ENCODE measurements around the gene ITGA5.

ITGA5 gene

GRCh38 chr12:54455760-54456469 is 36.8 kb upstream of the ITGA5 start:
- in situ Hi-C loops (cut with MboI; ENCODE audit: low sequenced_read_pairs, unreplicated experiment), result no loop called here
- TF ChIP-seq CTCF (IDR thresholded peaks at IDR 0.05; ENCODE audit: borderline replicate concordance, control extremely low read depth, extremely low read depth, insufficient read depth, missing control alignments), result no peak
- no peak for DNase-seq (ENCODE audit: low spot score)

- DNase-seq (ENCODE audit: low spot score), result no peak
- in situ Hi-C loops (cut with MboI; ENCODE audit: low sequenced_read_pairs, unreplicated experiment), result no loop called here
Measured at GRCh38 chr12:54452628-54453027, 33.6 kb upstream of the ITGA5 start.

GRCh38 chr12:54448344-54448743 is 29.3 kb upstream of the ITGA5 start:
- in situ Hi-C loops (cut with MboI; ENCODE audit: low sequenced_read_pairs, unreplicated experiment), result no loop called here
- DNase-seq (ENCODE audit: low spot score), result no peak
- TF ChIP-seq CTCF (IDR thresholded peaks at IDR 0.05; ENCODE audit: borderline replicate concordance, control extremely low read depth, extremely low read depth, insufficient read depth, missing control alignments), result no peak

More at GRCh38 chr12:54452628-54453027, 33.6 kb upstream of the ITGA5 start:
- no peak for TF ChIP-seq CTCF (IDR thresholded peaks at IDR 0.05; ENCODE audit: borderline replicate concordance, control extremely low read depth, extremely low read depth, insufficient read depth, missing control alignments)

GRCh38 chr12:54447917-54448316 is 28.9 kb upstream of the ITGA5 start:
- no peak for DNase-seq (ENCODE audit: low spot score)
- in situ Hi-C loops (cut with MboI; ENCODE audit: low sequenced_read_pairs, unreplicated experiment), result no loop called here
- TF ChIP-seq CTCF (IDR thresholded peaks at IDR 0.05; ENCODE audit: borderline replicate concordance, control extremely low read depth, extremely low read depth, insufficient read depth, missing control alignments), result no peak

- in situ Hi-C loops (cut with MboI; ENCODE audit: low sequenced_read_pairs, unreplicated experiment), result loop anchor here (5.0 kb wide), 1 partner anchor 47 kb away; no protein-coding TSS in a partner anchor
- no peak for TF ChIP-seq CTCF (IDR thresholded peaks at IDR 0.05; ENCODE audit: borderline replicate concordance, control extremely low read depth, extremely low read depth, insufficient read depth, missing control alignments)
- DNase-seq (ENCODE audit: low spot score), result no peak
Measured at GRCh38 chr12:54444206-54444605, 25.1 kb upstream of the ITGA5 start.

- DNase-seq (ENCODE audit: low spot score), result no peak
- no peak for TF ChIP-seq CTCF (IDR thresholded peaks at IDR 0.05; ENCODE audit: borderline replicate concordance, control extremely low read depth, extremely low read depth, insufficient read depth, missing control alignments)
- in situ Hi-C loops (cut with MboI; ENCODE audit: low sequenced_read_pairs, unreplicated experiment), result loop anchor here (5.0 kb wide), 1 partner anchor 46 kb away; no protein-coding TSS in a partner anchor
Measured at GRCh38 chr12:54443446-54443845, 24.4 kb upstream of the ITGA5 start.
